Gastrocnemius medialis (tissue), 4 donors: Measurements from ENCODE around the gene MED14. TPM values are rescaled to one million over a fixed set of nuclear protein-coding genes. Genes with fewer than 3 reads are reported as not detected.

Experiments used
- ATAC-seq, 2 donors: fragments of 150-250 bp; one replicate each; pipeline ENCODE4 v1.9.1; 2016
- DNase-seq, 2 donors: peaks; one replicate each; pipeline ENCODE4 v3.0.0-alpha.2; 2019
- H3K27ac ChIP-seq, 4 donors: fragments of 200-600 bp; sonication (generic); 1 replicate in 1 of 4; 2 replicates in 3 of 4; pipeline ENCODE4 v1.5.1; 2016 to 2018; ENCODE audit warnings: mild to moderate bottlenecking in 2 of 4, moderate library complexity in 1 of 4
- H3K27me3 ChIP-seq, 3 donors: fragments of 200-600 bp; sonication (generic) in 2 of 3; 1 replicate in 1 of 3; 2 replicates in 2 of 3; pipeline versions ENCODE4 v1.5.1 to v1.6.0; 2016 to 2019; ENCODE audit warnings: mild to moderate bottlenecking in 1 of 3, moderate library complexity in 1 of 3
- H3K36me3 ChIP-seq, 2 donors: fragments of 200-600 bp; sonication (generic) in 1 of 2; one replicate each; pipeline ENCODE4 v1.5.1; 2017 to 2018
- H3K4me1 ChIP-seq, 2 donors: fragments of 200-600 bp; sonication (generic) in 1 of 2; one replicate each; pipeline ENCODE4 v1.5.1; 2016 to 2017; ENCODE audit warnings: mild to moderate bottlenecking in 2 of 2
- H3K4me3 ChIP-seq, 4 donors: fragments of 200-600 bp; sonication (generic) in 3 of 4; 1 replicate in 1 of 4; 2 replicates in 3 of 4; pipeline ENCODE4 v1.5.1; 2016 to 2019; ENCODE audit warnings: mild to moderate bottlenecking in 2 of 4
- H3K9me3 ChIP-seq, 3 donors: fragments of 200-600 bp; sonication (generic) in 2 of 3; 1 replicate in 1 of 3; 2 replicates in 2 of 3; pipeline ENCODE4 v1.5.1; 2016 to 2019
- POLR2A ChIP-seq, 2 donors: fragments of 450-650 bp; IDR thresholded peaks; one replicate each; pipeline ENCODE4 v1.6.1; 2017; ENCODE audit warnings: antibody characterized with exemption in 2 of 2, mild to moderate bottlenecking in 2 of 2, moderate library complexity in 2 of 2
- in situ Hi-C, 4 donors: fragments of 200-750 bp; cut with MboI; loops; one replicate each; pipeline versions ENCODE4 v1.15.0 to v1.8.0; 2017; ENCODE audit warnings: low sequenced_read_pairs in 4 of 4
- intact Hi-C: fragments of 100-400 bp; cut with DNase I; formaldehyde crosslinking; loops from one replicate; pipeline ENCODE4 v1.15.1; 2023; ENCODE audit warnings: low total_unique reads
- total RNA-seq, 4 donors: library from RNA; depleted of rRNA; stranded (reverse); fragments of >200 nt; gene quantifications; one replicate each; pipeline versions ENCODE4 v1.1.0 to v1.2.3, GENCODE V29; 2016
- TF ChIP-seq, protein P1 (sequence below), 5 experiments: fragments of 450-650 bp in 3 of 5; fragments of 200-600 bp in 2 of 5; sonication (generic) in 2 of 5; IDR thresholded peaks in 4 of 5; conservative IDR thresholded peaks in 1 of 5; 1 replicate in 4 of 5; 2 replicates in 1 of 5; pipeline ENCODE4 v1.5.1; 2016 to 2019; ENCODE audit warnings: antibody characterized with exemption in 5 of 5, mild to moderate bottlenecking in 3 of 5, moderate library complexity in 3 of 5

MED14 gene
- total RNA-seq, 4 donors from 2014 or later: 19.8 to 27.0 (median 24.0) TPM

DNA sequence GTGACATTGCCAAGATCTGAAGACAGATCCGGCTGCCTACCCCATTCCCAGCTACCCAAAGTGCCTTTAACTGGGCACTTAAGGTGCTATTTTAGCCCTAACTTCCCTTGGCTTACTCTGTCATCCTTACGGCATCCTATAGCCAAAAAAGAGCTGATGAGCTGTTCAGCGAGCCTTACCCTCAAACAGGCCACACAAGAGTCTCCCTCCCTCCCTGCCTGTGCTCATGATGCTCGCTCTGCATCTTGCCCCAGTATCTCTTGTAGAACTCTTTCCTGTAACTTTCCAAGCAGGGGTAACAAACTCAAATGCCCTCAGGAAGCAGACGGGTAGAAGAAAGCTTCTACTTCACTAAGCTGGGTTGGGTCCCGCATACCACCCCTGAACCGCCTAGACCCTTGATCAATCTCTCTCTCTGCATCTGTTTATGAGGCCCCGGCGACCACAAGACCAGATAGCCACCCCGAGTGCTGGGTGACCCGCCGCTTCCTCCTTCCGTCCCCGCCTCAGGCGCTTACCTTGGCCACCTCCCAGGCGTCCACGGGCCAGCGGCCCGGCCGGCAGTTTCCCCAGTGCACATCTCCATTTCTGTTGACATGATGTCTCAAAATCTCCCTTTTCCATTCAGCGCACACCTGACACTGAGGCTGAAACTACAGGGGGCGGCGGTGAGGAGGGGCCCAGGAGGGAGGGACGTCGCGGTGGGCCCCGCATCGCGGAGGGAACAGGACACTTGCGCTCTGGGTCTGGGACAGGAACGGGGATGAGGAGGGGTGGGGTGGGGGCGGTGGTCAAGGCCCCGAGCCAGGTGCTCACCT lies 88.6 kb downstream of the MED14 start:
- in situ Hi-C loops: loop anchor here in 1 of 4 donors (10.0 kb wide), 2 partner anchors 468 to 688 kb away; partner anchors contain the start of gene DDX3X
- peaks cover 17% of the 10 kb centered on the region in 2 donors for H3K4me1 ChIP-seq
- intact Hi-C loops: loop anchor here (1.0 to 10.0 kb wide), 7 partner anchors 64 to 688 kb away; partner anchors contain the start of genes ATP6AP2, DDX3X and MED14

GRCh38 chrX:40644821-40645358 lies 90.5 kb downstream of the MED14 start:
- H3K9me3 ChIP-seq: no peaks in the 10 kb centered on the region
- intact Hi-C loops: loop anchor here (5.0 to 10.0 kb wide), 3 partner anchors 63 to 300 kb away; partner anchors contain the start of gene ATP6AP2

More for the DNA sequence above, 88.6 kb downstream of the MED14 start:
- Histone ChIP-seq H3K27me3 (no peaks in the 10 kb centered on the region), H3K36me3 (no peaks in the 10 kb centered on the region), H3K27ac (peak overlapping the region; percentile 79 to 91 (median 84)), H3K9me3 (no peaks in the 10 kb centered on the region), H3K4me3 (peak overlapping the region; percentile 67 to 75 (median 73))
- DNase-seq (peak in 1 of 2 donors; percentile 46), ATAC-seq (peak; percentile 38 to 48)
- no peak for TF ChIP-seq POLR2A (IDR thresholded peaks at IDR 0.05)
- TF ChIP-seq, protein P1, sequence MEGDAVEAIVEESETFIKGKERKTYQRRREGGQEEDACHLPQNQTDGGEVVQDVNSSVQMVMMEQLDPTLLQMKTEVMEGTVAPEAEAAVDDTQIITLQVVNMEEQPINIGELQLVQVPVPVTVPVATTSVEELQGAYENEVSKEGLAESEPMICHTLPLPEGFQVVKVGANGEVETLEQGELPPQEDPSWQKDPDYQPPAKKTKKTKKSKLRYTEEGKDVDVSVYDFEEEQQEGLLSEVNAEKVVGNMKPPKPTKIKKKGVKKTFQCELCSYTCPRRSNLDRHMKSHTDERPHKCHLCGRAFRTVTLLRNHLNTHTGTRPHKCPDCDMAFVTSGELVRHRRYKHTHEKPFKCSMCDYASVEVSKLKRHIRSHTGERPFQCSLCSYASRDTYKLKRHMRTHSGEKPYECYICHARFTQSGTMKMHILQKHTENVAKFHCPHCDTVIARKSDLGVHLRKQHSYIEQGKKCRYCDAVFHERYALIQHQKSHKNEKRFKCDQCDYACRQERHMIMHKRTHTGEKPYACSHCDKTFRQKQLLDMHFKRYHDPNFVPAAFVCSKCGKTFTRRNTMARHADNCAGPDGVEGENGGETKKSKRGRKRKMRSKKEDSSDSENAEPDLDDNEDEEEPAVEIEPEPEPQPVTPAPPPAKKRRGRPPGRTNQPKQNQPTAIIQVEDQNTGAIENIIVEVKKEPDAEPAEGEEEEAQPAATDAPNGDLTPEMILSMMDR (IDR thresholded peaks at IDR 0.05 in 4 of 5, conservative IDR thresholded peaks at IDR 0.05 in 1 of 5): no peak

DNA sequence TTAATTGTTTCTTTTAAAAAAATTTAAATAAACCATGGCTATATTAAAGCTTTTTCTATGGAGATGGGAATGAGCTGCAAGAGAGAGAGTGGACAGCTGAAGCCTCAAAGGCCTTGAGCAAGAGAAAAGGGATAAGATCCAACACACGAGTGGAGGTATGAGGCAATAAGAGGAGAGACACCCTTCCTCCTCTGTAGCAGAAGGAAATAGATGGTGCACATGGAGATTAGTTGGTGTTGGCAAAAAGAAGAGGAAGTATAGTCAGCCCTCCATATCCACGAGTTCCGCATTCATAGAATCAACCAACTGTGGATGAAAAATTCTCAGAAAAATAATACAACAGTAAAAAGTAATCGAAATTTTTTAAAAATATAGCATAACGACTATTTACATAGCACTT lies 91.2 kb downstream of the MED14 start:
- DNase-seq (peak in 1 of 2 donors; percentile 28), ATAC-seq (peak; percentile 30 to 54)
- in situ Hi-C loops (loop anchor here in 1 of 4 donors (10.0 kb wide), 2 partner anchors 471 to 691 kb away; partner anchors contain the start of gene DDX3X), intact Hi-C loops (loop anchor here (10.0 kb wide), 1 partner anchor 301 kb away; no protein-coding TSS in a partner anchor)
- Histone ChIP-seq H3K9me3 (no peaks in the 10 kb centered on the region), H3K4me3 (peak overlapping the region in 3 of 4 donors; percentile 31 to 54 (median 37)), H3K27ac (peak overlapping the region; percentile 59 to 80 (median 70)), H3K4me1 (peaks cover 17% of the 10 kb centered on the region in 2 donors), H3K27me3 (no peaks in the 10 kb centered on the region), H3K36me3 (peaks cover 0 to 2% of the 10 kb centered on the region in 2 donors)
- TF ChIP-seq, protein P1 (IDR thresholded peaks at IDR 0.05 in 4 of 5, conservative IDR thresholded peaks at IDR 0.05 in 1 of 5): no peak
- TF ChIP-seq POLR2A (IDR thresholded peaks at IDR 0.05): no peak

More at GRCh38 chrX:40644821-40645358, 90.5 kb downstream of the MED14 start:
- H3K4me3 ChIP-seq: peak overlapping the region; percentile 24 to 54 (median 34)
- no peaks in the 10 kb centered on the region for H3K36me3 ChIP-seq
- in situ Hi-C loops: loop anchor here in 1 of 4 donors (10.0 kb wide), 2 partner anchors 470 to 690 kb away; partner anchors contain the start of gene DDX3X
- peaks cover 17% of the 10 kb centered on the region in 2 donors for H3K4me1 ChIP-seq
- DNase-seq (peak in 1 of 2 donors; percentile 24), ATAC-seq (peak in 1 of 2 donors; percentile 22)
- TF ChIP-seq, protein P1 (IDR thresholded peaks at IDR 0.05 in 4 of 5, conservative IDR thresholded peaks at IDR 0.05 in 1 of 5): no peak
- TF ChIP-seq POLR2A (IDR thresholded peaks at IDR 0.05): no peak
- H3K27ac ChIP-seq: peak overlapping the region; percentile 59 to 80 (median 70)
- no peaks in the 10 kb centered on the region for H3K27me3 ChIP-seq

- Histone ChIP-seq H3K27ac (no peak overlapping the region), H3K9me3 (no peaks in the 10 kb centered on the region), H3K4me1 (peaks cover 0 to 4% of the 10 kb centered on the region in 2 donors), H3K4me3 (no peak overlapping the region), H3K27me3 (no peaks in the 10 kb centered on the region), H3K36me3 (peaks cover 0 to 63% of the 10 kb centered on the region in 2 donors)
- intact Hi-C loops: no loop called here
- DNase-seq (no peak), ATAC-seq (no peak)
- TF ChIP-seq, protein P1 (IDR thresholded peaks at IDR 0.05 in 4 of 5, conservative IDR thresholded peaks at IDR 0.05 in 1 of 5): no peak
- TF ChIP-seq POLR2A (IDR thresholded peaks at IDR 0.05): no peak
- in situ Hi-C loops: no loop called here
These were observed 97.7 kb downstream of the MED14 start for GRCh38 chrX:40637687-40638086.
